ENCODE measurements around the gene SUV39H1. TPM values are rescaled to one million over a fixed set of nuclear protein-coding genes. Genes with fewer than 3 reads are reported as not detected.
A peak's percentile ranks its signal among the peaks of the same experiment; 100 is the strongest.

SUV39H1 gene
- total RNA-seq, 1 donor from 2014 or later = 11.5 TPM

GRCh38 chrX:48737213-48737938 lies 40.8 kb downstream of the SUV39H1 start:
- no peaks in the 10 kb centered on the region for H3K27me3 Mint-ChIP-seq
- TF ChIP-seq, protein P1, sequence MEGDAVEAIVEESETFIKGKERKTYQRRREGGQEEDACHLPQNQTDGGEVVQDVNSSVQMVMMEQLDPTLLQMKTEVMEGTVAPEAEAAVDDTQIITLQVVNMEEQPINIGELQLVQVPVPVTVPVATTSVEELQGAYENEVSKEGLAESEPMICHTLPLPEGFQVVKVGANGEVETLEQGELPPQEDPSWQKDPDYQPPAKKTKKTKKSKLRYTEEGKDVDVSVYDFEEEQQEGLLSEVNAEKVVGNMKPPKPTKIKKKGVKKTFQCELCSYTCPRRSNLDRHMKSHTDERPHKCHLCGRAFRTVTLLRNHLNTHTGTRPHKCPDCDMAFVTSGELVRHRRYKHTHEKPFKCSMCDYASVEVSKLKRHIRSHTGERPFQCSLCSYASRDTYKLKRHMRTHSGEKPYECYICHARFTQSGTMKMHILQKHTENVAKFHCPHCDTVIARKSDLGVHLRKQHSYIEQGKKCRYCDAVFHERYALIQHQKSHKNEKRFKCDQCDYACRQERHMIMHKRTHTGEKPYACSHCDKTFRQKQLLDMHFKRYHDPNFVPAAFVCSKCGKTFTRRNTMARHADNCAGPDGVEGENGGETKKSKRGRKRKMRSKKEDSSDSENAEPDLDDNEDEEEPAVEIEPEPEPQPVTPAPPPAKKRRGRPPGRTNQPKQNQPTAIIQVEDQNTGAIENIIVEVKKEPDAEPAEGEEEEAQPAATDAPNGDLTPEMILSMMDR (conservative IDR thresholded peaks at IDR 0.05) = no peak

DNA sequence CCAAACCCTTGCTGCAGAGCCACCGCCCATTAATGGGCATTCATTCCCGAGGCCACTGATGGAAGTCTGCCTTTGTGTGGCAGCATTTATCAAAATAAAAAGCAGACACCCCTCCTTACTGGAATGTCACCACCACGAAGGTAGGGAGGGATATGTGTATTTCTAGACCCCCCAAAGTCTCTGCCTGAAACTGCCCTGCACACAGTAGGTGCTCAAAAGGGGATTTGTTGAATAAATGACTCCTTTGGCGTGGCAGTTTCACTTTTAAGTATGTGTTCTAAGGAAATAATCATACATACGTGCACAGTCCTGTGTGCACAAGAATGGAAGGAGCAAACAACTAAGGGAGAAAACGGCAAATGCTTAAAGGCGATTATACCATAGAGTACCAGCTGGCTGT lies 41.4 kb downstream of the SUV39H1 start:
- Mint-ChIP-seq H3K9me3 (no peaks in the 10 kb centered on the region), H3K27me3 (no peaks in the 10 kb centered on the region), H3K4me3 (peak overlapping the region; percentile 97), H3K27ac (peak overlapping the region; percentile 95), H3K4me1 (ENCODE audit: unreplicated experiment) (peaks cover 13% of the 10 kb centered on the region), H3K36me3 (no peaks in the 10 kb centered on the region)
- TF ChIP-seq, protein P1 (conservative IDR thresholded peaks at IDR 0.05) = no peak
- no peak for DNase-seq (ENCODE audit: extremely low spot score, unreplicated experiment)

More at GRCh38 chrX:48737213-48737938, 40.8 kb downstream of the SUV39H1 start:
- Mint-ChIP-seq H3K27ac (peak overlapping the region; percentile 95), H3K9me3 (no peaks in the 10 kb centered on the region), H3K36me3 (no peaks in the 10 kb centered on the region), H3K4me1 (ENCODE audit: unreplicated experiment) (peaks cover 13% of the 10 kb centered on the region), H3K4me3 (peak overlapping the region; percentile 97)
- peak; percentile 85 for DNase-seq (ENCODE audit: extremely low spot score, unreplicated experiment)

DNA sequence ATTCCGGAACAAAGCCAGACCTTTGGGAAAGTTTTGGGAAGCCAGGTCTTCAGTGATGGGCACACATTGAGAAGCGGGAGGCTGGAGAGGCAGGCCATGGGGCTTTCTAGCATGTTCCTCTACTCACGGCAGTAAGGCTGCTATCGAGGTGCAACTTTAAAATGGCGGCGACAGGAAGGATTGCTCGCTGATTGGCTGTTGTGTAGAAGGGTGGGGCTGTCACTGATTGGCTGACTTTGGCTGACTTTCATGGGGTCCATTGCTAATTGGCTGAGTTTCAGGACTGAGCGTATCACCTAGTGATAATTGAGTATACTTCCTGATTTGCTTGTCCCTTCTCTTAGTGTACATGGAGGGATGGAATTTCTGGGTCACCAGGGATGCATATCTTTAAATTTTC lies 45.3 kb downstream of the SUV39H1 start:
- H3K27me3 Mint-ChIP-seq = no peaks in the 10 kb centered on the region
- H3K36me3 Mint-ChIP-seq = no peaks in the 10 kb centered on the region
- no peak overlapping the region for H3K27ac Mint-ChIP-seq
- DNase-seq (ENCODE audit: extremely low spot score, unreplicated experiment) = no peak
- H3K4me3 Mint-ChIP-seq = no peak overlapping the region
- no peaks in the 10 kb centered on the region for H3K9me3 Mint-ChIP-seq
- H3K4me1 Mint-ChIP-seq (ENCODE audit: unreplicated experiment) = peaks cover 7% of the 10 kb centered on the region
- TF ChIP-seq, protein P1 (conservative IDR thresholded peaks at IDR 0.05) = no peak

DNA sequence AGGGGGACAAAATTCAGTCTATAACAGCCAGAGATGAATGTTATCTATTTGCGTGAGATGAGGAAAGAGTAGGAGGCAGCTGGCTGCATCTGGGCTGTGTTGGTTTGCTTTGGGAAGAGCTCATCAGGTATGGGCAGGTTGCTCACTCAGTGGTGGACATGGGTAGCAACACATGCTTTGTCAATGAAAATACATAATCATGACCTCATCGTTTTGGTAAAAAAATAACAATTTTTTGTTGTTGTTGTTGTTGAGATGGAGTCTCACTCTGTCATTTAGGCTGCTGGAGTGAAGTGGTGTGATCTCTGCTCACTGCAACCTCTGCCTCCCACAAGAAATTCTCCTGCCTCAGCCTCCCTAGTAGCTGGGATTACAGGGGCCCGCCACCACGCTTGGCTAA lies 48.7 kb downstream of the SUV39H1 start:
- Mint-ChIP-seq H3K27ac (no peak overlapping the region), H3K4me3 (no peak overlapping the region), H3K27me3 (no peaks in the 10 kb centered on the region), H3K36me3 (no peaks in the 10 kb centered on the region), H3K9me3 (no peaks in the 10 kb centered on the region), H3K4me1 (ENCODE audit: unreplicated experiment) (no peaks in the 10 kb centered on the region)
- TF ChIP-seq, protein P1 (conservative IDR thresholded peaks at IDR 0.05) = no peak
- DNase-seq (ENCODE audit: extremely low spot score, unreplicated experiment) = no peak

DNA sequence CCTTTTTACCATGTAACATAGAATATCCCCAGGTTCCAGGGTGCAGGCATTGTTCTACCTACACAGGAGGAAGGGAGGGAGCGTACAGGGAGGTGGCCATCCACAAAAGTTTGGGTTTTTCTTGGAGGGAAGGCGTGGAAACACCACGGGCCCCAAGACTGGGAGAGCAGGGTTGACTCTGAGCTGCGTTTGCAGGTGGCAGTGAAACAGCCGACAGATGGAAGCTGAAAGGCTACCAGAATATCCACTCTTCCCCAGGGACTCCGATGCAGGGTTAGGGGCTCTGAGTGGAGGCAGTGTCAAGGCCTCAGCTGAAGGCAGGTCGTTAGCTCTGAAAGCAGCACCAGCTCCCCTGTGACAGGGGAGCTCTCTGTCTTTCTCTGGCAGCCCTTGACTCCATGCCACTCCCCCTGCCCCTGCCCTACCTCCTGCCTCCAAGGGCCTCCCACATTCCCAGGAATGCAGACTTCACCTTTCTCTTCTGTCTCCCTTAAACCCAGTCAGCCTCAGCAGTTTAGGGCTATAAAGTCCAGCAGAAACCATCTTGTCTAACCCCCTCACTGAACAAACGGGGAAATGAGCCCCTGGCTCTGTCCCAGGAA lies 51.0 kb downstream of the SUV39H1 start:
- TF ChIP-seq, protein P1 (conservative IDR thresholded peaks at IDR 0.05) = no peak
- no peak for DNase-seq (ENCODE audit: extremely low spot score, unreplicated experiment)
- H3K27ac Mint-ChIP-seq = no peak overlapping the region
- H3K4me3 Mint-ChIP-seq = no peak overlapping the region
- H3K36me3 Mint-ChIP-seq = no peaks in the 10 kb centered on the region
- no peaks in the 10 kb centered on the region for H3K27me3 Mint-ChIP-seq
- H3K9me3 Mint-ChIP-seq = no peaks in the 10 kb centered on the region
- H3K4me1 Mint-ChIP-seq (ENCODE audit: unreplicated experiment) = no peaks in the 10 kb centered on the region
